Urothelium cell line (cell line): Measurements from ENCODE around the gene OSCP1.

ENCODE experiments used
- DNase-seq: peaks from one replicate; pipeline ENCODE4 v3.0.0; 2011; ENCODE audit warnings: low spot score, mixed read lengths
- FAIRE-seq: peaks from 2 replicates; lab custom pipeline; 2011; peaks lifted over from hg19 to GRCh38; lab: Jason Lieb, UNC

OSCP1 gene

DNA sequence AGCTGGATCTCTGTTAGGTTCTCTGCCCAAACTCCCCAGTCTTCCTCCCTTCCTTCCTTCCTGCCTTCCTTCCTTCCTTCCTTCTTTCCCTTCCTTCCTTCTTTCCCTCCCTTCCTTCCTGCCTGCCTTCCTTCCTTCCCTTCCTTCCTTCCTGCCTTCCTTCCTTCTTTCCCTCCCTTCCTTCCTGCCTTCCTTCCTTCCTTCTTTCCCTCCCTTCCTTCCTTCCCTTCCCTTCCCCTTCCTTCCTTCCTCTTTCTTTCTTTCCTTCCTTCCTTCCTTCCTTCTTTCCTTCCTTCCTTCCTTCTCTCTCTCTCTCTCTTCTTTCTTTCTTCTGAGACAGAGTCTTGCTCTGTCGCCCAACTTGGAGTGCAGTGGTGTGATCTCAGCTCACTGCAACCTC is 43.8 kb downstream of the OSCP1 start:
- DNase-seq, result no peak
- no peak for FAIRE-seq

DNA sequence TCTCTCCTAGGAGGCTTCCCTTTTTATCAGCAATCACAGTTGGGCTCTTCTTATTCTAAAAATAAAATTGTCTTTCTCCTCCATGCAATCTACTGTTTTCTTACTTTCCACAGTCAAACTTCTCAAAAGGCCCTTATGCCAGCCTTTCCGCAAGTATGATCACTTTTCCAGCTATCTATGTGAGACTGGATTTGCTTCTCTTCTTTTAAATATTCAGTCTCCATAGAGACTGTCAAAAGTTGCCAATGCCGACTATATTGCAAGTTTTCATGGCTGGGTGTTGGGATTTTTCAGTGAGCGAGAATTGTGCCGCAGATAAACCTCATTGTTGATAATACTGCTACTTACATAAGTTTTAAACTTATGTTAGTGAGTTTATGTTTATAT is 47.8 kb downstream of the OSCP1 start:
- DNase-seq, result no peak
- no peak for FAIRE-seq

DNA sequence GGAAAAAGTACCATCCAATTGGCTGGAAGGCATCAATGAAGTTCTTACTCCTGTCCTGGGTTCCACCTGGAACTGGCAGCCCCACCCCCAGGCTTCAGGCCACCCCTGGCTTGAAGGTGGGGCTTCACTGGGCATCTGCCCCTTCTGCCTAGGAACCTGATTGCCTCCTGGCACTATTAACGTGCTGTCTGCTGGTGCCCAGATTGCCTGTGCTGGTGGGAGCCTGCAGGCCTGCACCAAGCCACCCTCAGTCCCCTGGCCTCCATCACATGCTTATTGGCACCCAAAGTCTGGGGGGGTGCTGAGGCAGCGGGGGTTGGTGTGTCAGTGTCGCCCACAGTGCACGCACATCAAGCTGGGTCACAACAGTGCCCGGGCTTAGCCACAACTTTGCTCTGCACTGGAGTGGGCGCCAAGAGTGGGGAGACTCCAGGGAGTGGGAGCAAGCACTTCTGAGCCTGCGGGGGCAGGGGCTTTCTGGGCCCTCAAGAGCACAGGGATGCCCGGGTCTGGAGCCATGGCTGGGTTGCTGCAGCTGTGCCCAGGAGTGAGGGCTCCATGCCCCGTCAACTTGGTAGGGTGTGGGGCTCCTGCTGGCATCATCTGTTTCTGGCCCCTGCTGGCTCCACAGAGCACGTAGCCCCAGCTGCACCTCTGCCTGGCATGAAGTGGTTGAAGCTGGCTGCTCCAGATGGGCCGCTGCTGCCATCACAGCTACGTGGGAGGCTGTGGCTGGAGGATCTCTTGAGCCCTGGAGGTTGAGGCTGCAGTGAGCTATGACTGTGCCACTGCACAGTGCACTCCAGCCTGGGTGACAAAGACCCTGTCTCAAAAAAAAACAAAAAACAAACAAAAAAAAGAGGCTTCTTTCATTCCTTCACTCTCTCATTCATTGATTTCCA is 48.4 kb downstream of the OSCP1 start:
- peak; percentile 74 for FAIRE-seq
- no peak for DNase-seq

DNA sequence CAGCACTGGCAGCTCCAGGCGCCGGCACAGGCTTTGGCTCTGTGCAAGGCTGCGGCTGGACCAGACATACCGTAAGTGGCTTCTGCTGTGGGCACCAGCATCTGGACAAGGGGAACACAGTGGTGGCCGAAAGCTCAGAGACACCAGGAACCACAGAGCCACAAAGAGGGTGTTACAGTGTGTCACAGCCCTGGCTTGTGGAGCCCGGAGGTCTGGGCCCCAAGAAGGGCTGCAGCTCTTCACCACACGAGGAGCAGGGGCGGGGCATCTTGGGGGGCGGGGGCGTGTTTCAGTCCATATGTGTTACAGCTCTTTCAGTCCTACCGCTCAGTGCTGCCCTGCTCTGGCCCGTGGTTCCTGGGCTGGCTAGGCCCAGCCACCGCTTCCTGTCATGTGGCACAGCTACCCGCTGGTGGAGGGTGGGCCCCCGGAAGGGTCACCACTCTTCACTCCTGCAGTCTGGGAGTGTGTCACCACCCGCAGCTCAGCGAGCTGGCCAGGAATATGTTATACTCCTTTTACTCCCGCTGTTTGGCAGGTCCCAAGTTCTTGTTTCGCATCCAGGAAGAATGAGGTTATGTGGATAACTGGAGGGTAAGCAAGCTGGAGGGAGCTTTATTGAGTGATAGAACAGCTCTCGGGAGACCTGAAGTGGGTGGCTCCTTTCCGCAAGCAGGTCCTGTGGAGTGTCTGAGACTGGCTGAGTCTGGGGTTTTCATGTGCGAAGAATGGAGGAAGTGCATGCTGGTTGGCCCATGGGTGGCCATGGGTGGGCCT is 49.2 kb downstream of the OSCP1 start:
- peak; percentile 93 for FAIRE-seq

DNA sequence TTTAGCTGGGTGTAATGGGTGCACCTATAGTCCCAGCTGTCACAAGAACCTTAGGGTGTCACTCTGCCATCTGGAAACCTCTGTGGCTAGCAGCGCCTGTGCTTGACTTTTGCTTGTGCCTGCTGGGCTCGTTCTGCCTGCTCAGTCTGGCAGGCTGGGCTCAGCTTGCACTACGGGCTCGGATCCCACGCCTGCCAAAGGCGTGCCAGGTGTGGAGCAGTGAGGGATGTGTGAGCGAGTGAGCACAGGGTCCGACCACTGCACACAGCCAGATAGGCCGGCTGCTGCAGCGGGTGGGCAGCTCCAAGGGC is 49.8 kb downstream of the OSCP1 start:
- FAIRE-seq (no peak), DNase-seq (no peak)

More for the DNA sequence above, 49.2 kb downstream of the OSCP1 start:
- peak; percentile 91 for DNase-seq

DNA sequence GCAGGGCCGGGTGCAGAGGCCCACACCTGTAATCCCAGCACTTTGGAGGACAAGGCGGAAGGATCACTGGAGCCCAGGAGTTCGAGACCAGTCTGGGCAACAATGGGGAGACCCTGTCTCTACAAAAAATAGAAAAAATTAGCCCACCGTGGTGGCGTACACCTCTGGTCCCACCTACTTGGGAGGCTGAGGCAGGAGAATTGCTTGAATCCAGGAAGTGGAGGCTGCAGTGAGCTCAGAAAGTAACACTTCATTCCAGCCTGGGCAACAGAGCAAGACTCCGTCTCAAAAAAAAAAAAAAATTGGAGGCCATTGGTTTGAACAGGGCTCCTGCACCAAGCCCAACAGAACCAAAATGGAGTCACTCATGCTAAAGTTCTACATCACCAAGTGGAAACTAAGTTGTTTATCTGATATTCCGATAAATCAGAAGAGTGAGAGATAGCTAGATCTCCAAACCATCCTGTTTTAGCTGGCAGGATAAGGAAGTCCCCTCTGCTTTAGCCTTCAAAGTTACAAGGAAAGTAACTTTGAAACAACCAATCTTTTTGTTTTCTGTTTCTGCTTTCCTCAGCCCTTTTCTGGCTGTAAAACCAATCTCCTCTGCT is 51.8 kb downstream of the OSCP1 start:
- FAIRE-seq (no peak), DNase-seq (no peak)

DNA sequence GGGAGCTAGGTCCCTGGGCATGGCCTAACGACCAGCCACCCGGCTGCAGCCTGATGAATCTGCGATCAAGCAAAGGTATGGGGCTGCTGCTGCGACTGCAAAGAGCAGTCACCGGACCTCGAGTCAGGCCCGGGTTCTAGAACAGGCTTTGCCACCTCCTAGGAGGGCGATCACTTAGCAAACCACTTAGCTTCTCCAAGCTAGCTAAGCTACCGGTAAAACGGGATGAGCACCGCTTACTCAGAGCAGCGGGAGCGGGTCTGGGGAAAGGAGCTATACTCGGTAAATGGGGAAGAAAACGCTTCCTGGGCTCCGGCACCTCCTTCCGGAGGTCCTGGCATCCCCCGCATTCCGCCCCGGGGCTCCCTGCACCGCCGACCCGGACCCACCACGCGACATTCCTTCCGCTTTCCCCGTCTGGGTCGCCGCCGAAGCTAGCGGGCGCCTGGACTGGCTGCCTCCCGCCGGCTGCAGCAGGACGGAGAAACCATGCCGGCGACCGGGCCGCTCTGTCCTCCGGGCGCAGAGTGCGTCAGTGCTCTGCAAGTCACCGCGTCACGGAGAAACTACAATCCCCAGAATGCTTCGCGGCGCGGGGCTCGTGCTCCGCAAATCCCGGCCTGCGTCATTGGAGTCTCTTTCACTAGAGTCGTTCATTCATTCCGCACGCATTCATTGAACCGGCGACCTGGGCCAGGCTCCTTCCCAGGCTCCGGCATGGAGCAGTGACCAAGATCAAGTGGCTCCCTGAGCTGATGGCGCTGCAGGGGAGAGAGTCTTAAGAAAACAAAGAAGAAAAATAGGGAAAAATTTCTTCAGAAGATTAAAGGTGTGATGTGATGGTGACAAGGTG is 52.6 kb downstream of the OSCP1 start, which contains the start of gene LSM10:
LSM10 (minus strand) TSS at position 531 of the 853 bp plus-strand sequence. CDS start 3,779 bp downstream, outside the sequence.
- peak; percentile 95 for DNase-seq
- FAIRE-seq, result peak; percentile 46

DNA sequence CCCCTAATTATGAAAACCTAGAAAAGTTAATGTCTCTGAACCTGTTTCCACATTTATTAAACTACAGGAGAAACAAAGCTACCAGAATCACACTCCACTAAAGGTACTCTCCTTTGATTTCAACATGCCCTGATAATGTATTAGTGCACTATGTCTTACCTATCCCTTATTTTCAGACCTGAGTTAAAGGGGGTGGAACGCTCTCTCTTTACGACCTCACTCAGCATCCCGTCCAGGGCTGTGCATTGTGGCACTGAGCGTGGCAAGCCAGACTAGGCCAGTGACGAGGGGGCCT is 53.2 kb downstream of the OSCP1 start:
- no peak for FAIRE-seq

DNA sequence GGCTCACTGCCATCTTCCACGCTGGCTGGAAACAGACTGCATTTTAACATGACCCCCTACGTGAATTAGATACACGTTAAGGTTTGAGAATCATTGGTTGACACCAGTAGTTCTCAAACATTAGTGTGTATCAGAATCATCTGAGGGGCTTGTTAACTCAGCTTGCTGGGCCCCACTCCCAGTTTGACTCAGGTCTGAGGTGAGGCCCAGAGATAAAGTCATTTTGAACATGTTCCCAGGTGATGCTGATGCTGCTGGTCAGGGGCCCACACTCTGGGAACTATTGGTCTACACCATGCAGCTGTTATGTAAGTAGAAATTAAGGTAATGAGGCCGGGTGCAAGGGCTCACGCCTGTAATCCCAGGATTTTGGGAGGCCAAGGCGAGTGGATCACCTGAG is 53.9 kb downstream of the OSCP1 start:
- FAIRE-seq (no peak), DNase-seq (no peak)

More for the DNA sequence above, 53.2 kb downstream of the OSCP1 start:
- DNase-seq, result no peak

DNA sequence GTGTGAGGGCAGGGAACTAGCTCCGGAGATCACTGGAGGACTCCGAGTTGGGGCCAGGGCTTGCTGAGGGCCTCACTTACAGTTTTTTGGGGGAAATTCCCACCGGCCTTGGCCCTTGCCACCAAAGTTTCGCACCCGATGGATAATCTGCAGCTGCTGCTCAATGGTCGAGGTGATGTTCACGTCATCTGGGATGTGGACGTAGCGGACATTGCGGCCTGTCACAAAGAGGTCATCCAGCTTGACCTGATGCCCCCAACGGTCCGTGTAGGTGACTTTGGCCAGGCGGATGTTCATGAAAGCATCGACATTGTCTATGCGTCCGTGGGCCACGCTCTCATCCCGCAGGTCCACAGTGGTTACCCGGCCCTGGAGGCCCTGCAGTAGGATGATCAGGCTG is 56.6 kb downstream of the OSCP1 start:
- DNase-seq, result no peak
- FAIRE-seq, result no peak

DNA sequence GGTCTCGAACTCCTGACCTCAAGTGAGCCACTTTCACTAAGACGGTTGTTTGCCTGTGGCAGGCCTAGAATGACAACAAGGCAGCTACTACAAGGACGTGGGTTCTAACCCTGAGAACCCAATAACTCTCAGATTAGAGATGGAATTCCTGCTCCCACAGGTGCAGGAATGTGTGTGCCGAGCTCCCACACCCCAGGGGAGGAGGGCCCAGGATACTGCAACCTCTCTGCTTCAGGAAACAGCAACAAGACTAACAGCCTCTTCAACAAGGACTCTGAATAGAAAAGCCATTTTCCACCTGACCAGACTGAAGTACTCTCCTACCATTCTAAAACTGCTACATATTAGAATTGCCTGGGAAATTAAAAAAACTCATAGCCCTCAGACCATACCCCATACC is 57.4 kb downstream of the OSCP1 start:
- FAIRE-seq (no peak), DNase-seq (no peak)

DNA sequence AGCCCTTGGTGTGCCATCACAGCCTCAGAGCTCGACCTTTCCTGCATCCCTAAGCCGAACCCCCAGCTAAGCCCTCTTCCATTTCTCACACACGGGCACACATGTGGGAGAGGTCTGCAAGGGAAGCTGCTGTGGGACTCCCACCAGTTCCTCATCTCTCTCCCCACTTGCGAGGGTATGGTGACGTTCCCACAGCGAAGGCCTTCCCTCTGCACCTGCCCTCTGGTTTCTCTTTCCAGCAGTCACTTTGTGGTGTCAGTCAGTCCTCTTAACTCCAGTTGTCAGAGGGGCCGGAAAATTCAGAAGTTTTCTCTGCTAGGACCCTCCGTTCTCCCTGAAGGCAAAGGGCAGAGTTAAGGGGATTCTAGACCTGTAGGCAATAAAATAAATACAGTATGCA is 59.0 kb downstream of the OSCP1 start:
- no peak for FAIRE-seq

DNA sequence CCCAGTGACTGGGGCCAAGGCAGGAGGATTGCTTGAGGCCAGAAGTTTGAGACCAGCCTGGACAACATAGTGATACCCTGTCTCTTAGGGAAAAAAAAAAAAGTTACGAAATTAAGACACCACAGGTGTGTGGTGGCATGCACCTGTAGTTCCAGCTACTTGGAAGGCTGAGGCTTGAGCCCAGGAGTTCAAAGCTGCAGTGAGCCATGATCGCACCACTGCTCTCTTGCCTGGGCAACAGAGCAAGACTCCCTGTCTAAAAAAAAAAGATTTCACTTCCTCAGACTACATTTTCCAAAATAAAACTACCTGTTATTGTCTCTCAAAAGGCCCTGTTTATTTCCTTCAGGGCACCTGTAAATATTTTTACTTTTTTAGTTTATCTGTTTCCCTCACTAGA is 59.8 kb downstream of the OSCP1 start:
- no peak for FAIRE-seq

More for the DNA sequence above, 59.0 kb downstream of the OSCP1 start:
- no peak for DNase-seq

DNA sequence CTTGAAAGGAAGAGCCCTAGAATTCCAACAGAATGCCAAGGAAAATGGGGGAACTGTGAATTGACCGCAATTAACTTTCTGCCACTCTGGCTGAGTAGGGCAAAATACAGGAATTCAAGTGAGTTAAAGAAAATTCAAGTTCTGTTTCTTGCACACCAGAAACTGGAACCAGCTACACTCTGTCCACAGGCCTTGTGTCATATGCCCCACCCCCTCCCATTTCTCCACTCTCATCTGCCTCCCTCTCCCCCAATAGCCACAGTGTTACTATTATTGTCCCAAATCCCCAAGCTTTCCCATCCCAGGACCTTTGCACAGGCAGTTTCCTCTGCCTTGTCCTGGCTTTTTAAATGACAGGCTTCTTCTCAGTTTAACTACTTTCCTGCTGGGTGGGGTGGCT is 60.3 kb downstream of the OSCP1 start:
- FAIRE-seq, result no peak

More for the DNA sequence above, 59.8 kb downstream of the OSCP1 start:
- no peak for DNase-seq

DNA sequence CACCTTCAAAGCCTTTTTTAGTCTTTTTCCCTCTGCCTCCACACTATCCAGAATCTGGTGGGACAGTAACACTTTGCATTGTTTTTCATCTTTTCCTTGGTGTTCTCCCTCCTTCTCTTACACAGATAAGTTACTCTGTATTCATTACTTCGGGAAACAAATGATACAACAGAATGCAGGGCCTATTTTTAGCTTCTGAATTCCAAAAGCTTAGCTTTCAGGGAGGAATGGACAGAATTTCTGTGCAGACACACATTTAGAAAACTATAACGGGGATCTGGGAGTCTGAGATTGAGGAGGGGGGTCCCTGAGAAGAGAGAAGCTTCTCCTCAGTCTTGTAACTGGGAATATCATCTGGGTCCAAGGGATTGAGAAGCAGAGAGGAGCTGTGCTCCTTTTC is 61.0 kb downstream of the OSCP1 start:
- FAIRE-seq, result no peak
- DNase-seq, result no peak

More for the DNA sequence above, 60.3 kb downstream of the OSCP1 start:
- no peak for DNase-seq

DNA sequence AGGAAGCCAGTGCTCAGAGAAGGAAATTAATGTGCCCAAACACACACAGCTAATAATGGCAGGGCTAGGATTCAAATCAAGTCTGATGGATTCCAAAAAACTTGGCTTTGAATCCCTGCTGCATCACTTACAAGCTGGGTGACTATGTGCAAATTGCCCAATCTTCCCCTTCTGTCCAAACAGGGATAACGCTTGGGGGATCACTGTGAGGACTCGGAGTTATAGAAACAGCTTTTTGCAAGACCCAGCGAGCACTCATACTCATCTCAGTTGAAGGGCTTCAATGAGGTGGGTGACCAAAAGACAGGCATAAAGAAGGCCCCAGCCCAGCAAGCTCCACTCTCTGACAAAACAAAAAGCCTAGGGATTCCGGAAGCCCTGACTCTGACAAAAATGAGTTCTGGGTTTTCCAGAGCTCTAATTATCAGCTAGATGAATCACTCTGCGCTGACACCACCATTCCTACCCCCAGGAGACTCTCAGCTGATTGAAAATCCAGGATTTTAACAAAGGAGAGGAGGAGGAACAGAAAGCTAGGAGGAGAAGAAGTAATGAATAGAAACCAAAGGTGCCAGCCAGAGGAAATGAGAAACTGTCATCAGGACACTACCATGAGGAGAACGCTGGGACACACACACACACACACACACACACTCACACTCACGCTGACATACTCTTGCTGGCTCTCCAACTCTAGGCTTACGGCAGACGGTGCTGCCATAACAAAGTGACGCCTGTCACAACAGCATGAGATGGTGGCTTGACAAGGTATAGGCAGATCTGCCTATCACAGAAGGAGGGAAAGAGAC is 62.9 kb downstream of the OSCP1 start:
- FAIRE-seq (peak; percentile 17), DNase-seq (no peak)

DNA sequence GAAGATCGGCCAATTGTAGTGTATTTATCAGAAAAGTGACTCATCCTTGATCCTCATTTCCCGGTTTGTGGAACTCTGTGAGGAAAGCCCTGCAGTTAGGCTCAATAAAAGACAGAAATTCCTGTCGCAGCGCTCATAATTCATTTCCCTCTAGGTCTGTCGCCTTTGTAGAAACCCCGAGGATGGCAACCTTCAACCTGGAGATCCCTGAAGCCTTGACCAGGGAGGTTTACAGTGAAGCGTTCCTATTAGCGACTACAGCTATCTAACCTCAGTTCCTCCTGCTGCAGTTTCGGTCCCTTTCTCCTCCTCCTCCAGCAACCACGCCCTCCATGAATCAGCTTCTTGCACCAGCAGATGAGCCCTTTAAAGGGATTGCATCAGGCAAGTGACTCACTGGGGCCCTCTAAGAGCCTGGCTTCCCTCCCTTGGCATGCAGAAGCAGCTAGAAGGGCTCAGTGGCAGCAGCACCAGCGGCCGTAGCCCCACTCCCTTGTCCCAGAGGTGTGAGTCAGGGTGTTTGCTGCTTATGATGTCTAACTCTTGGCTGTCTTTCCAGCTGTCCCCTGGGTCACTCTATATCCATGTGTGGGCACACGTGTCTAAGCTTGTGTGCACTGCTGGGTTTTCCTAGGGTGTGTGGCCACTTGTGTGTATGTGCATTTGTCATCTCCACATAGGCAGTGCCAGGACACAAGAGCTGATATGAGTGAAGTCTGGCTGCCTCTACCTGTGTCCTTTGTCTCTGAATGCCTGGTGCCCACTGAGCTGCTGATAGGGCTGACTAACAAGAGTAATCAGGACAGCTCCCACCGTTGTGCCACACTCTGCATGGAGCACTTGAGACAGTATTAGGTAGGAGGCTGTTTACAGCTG is 63.7 kb downstream of the OSCP1 start:
- DNase-seq, result peak; percentile 96
- FAIRE-seq, result peak; percentile 82

DNA sequence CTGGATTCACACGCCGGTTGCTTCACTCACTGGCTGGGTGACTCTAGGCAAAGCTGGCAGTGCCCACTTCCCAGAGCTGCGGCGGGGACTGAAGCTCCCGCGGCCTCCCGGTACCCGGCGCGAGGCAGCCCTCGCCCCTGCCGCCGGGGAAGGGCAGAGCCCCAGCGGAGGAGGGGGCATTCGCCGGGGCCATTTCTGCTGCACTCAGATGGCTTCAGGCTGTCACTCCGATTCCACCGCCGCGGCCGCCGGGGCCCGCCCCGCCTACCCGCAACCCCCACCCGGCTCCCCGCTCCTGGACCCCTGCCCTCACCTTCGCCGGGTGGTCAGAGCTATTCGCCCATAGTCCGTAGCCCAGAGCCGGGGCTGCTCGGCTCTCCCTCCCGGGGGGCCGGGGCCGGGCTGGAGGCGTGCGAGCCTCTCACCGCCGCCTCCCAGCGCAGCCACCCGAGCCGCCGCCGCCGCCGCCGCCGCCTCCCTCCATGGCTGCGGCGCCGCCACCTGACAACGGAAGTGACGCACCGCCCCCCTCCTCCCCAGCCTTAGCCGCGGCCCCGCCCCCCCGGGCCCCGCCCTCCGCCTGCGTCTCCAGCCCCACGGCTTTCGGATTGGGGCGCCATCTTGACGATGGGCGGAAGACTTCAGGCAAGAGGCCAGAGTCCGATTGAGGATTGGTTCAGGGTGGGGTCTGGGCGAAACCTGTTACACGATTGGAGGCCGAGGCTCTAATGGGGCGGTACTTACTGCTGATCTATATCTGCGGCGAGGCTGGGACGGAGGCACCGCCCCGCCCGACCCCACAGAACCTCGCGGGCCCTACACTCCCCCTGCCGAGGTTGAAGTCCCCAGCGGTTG is 64.6 kb downstream of the OSCP1 start, which contains the start of gene STK40:
STK40 (minus strand) TSS at position 515 of the 855 bp plus-strand sequence. CDS start 24,592 bp downstream, outside the sequence.
- peak; percentile 27 for FAIRE-seq

More for the DNA sequence above, 64.6 kb downstream of the OSCP1 start, which contains the start of gene STK40:
- peak; percentile 96 for DNase-seq
